ENCODE results near the gene PSMA7.

PSMA7 gene

DNA sequence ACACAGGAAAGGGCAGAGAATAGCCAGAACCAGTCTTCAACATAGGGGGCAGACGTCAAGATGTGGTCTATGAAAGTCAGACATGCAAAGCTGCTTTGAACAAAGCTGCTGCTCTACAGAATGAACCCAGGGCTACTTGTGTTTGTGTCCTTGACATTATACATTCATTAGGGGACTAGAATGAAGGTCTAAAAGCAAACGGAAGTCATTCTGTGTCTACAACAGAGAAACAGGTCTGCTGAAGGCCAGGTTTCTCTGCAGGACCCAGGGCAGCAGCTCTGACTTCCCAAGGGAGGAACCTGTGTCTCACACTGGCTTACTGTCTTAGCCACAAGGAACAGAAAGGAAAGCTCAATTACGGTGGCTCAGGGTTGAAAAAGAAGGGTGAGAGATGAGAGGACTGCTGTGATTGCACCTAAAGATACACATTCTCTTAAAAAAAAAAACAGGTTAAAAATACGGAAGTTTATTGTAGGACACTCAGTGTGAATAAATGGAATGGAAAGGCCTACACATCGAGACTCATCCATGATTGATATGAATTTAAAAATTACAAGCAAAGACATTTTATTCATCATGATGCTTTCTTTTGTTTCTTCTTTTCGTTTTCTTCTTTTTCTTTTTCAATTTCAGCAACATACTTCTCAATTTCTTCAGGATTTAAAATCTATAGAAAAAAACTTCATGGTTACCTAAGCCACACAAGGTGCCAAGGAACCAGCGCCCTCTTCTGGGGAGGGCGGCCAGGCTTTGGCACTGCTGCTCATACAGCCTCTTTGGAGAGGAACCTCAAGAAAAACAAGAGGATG is 6.7 kb downstream of the PSMA7 start:
- peak; percentile 37 to 82 (median 51) for DNase-seq

DNA sequence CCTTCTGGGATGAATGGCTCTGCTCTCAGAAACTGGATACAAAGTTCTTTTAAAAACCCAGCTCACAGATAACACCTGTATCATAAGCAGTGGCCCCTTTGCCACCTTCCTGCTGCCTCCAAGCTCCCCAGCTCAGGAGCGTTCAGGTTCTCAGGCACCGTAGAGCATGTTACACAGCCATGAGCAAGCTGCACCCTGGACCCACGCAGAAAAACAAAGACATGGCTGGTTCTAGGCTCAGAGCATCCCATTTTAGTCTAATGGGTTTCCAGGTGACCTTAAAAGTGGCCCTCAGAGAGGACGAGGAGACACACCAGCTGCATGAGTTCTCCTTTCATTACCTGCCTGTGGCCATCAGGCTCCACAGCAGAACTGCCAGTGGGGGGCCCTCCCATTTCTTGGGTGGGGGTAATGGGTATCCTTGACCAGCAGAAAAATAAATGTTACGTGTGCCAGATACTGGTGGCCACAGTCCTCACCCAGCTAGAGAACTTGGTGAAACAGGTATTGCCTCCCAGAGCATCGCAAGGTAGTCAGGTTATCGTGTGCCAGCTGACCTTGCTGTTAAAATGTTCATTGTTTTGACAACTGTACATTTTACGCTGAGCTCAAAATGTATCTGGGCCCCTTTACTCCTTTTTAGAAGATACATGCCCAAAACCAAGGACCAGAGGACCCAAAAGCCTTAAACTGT is 7.5 kb downstream of the PSMA7 start:
- DNase-seq, result no peak

DNA sequence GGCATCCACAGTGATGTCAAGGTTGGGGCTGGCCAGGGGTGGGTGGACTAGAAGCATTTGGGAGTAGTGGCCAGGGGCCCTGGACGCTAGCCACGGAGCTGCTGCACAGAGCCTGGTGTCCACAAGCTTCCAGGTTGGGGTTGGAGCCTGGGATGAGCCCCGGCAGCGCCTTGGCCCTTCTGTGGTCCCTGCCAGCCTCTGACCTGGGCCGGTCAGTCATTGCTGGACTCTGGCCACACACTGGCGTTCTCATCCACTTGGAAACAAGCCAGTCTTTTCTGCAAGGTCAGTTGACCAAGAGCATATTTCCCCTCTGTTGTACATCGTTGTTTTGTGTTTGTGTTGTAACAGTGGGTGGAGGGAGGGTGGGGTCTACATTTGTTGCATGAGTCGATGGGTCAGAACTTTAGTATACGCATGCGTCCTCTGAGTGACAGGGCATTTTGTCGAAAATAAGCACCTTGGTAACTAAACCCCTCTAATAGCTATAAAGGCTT is 8.4 kb downstream of the PSMA7 start:
- no peak for DNase-seq

DNA sequence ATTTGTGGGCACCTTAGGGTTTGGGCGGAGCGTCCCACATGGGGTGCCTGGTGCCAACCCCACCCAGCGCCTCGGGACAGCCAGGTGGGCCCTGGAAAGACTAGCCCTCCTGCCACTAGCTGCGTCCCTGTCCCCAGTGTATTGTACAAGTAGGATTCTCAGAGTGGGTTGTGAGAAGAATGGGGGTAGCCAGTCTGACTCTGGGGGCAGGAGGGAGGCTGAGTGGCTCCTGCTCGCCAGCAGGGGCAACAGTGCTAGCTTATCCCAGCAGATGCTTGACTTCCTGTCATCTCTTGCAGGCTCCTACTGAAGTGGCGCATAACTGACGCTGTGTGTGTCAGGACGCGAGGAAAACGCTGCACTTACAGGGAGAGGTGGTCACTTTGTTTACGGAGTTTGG is 9.3 kb downstream of the PSMA7 start:
- peak in 1 of 5 experiments; percentile 35 for DNase-seq

DNA sequence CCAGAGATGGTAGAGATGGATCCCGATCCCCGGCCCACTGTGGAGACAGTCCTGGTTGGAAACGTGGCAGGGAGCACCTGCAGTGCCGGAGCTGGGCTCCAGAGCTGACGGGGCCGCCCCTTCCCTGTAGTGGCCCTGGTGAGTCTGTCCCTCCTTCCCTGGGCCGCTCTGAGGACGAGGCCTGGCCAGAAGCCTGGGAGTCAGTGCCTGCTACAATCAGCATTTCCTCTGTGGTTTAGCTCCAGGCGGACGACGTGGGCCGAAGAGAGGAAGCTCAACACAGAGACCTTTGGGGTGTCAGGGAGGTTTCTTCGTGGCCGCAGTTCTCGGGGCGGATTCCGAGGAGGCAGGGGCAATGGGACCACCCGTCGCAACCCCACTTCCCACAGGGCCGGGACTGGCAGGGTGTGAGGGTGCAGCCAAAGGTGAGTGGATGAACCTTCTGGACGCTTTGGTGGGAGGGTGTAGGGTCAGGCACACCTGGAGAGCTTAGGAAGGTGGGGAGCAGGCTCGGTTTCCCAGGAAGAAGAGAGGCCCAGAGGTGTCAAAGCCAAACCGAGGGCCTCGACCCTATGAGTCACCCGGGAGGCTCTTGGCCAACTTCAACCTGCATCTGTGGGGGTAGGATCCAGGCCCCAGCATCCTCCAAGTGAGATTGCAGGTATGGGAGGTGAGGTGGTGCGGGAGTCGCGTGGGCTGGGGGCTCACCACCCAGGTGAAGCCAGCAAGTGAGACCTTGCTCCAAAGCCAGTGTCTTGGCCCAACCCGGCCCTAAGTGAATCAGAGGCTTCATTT is 9.9 kb downstream of the PSMA7 start:
- no peak for DNase-seq

DNA sequence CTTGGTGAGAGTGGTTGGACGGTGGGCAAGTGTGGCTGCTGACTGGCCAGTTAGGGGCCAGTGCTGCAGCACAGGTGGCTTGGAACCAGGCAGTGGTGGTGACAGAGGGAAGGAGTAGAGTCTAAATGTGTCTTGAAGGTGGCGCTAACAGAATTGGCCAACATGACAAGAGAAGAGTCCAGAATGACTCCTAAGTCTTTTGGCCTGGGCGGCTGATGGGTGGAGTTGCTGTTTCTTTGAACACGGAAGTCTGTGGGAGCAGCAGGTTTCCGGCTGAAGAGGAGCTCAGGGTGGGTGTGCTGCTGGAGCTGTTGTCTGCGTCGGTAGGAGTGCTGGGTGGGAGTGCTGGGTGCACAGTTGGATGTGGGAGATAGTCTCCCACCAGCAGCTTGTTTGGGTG is 10.8 kb downstream of the PSMA7 start:
- DNase-seq, result peak in 1 of 5 experiments; percentile 33

DNA sequence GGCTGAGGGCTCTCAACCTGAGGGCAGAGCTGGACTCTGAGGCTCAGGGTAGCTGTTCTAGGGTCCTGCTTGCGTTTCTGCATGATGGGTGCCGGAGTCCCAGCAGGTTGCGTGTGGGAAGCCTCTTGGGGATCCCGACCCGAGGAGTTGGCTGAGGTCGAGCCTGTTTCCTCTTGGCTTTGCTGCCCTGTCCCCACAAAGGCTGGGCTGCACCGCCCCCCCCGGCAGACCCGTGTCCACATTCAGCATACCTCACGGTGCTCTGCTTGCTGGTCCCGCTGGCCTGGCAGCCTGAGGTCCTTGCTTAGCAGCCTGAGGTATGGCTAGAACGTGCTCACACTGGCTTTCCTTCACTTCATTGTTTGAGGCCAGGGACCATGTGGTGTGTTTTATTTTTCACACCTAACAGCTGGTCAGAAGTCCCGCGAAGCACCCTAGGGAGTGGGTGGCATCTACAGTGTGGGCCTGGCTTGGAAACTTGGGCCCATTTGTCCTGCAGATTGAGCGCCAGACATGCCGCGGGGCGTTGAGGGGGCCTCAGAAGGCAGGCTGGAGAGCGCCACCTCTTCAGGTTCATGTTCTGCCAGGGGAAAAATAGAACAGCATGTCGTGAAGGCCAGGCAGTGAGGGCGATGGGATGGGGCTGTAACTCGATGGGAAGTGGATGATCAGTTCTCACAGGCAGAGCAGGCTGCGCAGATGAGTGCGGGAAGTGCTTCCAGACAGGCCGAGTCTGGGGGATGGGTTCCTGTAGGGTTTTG is 11.5 kb downstream of the PSMA7 start:
- no peak for DNase-seq

DNA sequence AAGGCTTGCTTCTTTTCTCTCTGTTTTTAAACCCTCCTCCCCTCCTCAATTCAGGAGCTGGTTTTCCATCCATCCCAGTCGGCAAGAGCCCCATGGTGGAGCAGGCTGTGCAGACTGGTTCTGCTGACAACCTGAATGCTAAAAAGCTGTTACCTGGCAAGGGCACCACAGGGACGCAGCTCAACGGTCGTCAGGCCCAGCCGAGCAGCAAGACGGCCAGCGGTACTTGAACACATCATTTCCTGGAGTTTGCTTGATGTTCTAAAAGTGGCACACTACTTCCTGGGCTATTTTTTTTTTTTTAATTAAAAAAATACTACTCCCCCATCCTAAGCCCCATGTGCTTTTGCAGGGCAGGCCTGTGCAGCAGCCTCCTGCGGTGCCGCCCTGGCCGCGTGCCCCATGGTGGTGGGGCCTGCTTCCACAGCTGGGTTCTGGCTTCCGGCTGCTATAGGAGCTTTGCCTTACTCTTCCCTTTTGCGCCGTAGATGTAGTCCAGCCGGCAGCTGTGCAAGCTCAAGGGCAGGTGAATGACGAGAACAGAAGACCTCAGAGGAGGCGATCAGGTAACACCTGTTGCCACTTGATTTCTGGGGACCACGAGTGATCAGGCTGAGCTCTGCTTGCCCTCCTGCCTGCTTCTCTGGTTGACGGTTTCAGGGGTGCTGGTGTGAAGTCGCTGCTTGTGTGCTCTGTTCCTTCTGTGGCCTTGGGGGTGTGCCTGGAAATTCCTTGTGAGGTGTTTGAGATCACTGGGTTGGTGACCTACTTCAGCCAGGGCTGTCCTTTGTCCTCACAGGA is 13.3 kb downstream of the PSMA7 start:
- no peak for DNase-seq

DNA sequence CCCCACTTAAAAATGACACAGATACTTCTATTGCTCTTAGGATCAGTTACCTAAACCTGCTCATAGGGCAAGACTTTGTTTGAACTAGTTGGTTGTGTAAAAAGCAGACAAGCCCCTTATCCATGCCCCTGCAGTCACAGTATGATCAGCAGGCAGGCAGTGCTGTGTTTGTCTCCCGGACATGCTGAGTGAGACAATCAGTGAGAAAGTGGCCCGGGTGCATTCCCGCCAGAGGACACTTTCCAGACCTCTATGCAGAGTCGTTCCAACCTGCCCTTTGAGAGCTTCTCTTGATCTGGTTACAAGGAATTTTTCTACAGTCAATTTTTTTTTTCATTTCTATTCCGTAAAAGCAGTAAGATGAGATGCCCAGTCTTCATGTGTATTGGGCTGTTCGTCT is 14.7 kb downstream of the PSMA7 start:
- DNase-seq, result no peak

DNA sequence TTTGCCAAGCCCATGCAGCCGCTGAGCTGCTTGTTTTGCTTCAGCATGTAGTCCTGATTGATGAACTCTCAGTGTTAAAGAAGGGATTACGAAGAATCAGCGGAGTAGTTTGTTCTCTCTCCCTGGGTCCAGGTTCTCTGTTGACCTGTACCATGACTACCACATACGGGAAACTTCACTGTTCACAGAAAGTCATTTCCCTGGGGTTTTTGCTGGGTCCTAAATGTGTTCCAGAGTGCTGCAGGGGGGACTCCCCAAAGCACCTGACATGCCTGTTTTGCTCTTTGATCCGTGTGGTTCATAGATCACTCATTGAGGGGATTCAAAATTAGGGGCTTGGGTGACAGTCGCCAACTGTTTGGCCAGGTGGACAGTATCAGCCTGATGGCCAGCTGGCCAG is 15.4 kb downstream of the PSMA7 start:
- no peak for DNase-seq

DNA sequence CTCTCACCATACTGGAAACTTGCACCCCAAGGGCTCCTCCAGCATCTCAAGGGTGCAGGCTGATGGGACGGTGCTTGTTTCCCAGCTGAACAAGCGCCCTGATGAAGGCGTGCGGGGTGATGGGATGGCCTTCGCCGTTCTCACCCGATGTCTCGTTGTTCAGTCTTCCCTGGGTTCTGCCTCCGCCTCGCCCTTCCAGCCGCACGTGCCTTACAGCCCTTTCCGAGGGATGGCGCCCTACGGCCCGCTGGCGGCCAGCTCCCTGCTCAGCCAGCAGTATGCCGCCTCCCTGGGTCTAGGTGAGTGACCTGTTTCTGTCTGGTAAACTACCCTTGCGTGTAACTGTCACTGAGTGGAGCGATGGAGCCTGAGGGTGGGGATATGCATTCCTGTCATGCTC is 17.1 kb downstream of the PSMA7 start:
- no peak for DNase-seq

DNA sequence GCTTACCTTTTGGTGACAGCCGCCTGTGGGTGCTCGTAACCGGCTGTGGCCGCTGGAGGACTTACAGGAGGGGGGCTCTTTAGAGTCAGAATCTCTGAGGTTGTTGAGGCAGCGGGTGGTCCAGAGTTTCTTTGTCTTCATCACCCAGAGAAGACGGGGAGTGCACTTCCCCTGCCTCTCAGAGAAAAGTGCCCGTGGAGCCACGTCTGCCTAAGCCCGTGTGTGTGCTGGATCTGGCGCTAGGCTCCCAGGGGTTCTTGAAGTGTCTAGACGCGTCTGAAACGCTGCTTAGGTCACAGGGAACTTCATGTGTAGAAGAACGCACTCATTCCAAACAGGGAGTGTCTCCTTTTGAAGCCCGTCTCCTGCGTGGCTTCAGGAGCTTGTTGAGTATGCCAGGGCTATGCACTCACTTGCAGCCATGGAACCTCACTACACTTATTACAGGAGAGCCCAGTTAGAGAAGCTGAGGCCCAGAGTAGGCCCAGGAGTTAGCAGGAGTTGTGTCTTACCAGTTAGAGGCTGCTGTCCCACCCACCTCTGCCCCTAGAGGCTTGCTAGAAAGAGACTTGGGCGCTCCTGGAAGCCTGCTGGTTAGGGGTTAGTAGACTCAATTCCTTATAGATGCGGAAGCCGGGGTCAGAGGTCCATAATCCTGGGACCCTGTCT is 19.6 kb downstream of the PSMA7 start:
- no peak for DNase-seq

DNA sequence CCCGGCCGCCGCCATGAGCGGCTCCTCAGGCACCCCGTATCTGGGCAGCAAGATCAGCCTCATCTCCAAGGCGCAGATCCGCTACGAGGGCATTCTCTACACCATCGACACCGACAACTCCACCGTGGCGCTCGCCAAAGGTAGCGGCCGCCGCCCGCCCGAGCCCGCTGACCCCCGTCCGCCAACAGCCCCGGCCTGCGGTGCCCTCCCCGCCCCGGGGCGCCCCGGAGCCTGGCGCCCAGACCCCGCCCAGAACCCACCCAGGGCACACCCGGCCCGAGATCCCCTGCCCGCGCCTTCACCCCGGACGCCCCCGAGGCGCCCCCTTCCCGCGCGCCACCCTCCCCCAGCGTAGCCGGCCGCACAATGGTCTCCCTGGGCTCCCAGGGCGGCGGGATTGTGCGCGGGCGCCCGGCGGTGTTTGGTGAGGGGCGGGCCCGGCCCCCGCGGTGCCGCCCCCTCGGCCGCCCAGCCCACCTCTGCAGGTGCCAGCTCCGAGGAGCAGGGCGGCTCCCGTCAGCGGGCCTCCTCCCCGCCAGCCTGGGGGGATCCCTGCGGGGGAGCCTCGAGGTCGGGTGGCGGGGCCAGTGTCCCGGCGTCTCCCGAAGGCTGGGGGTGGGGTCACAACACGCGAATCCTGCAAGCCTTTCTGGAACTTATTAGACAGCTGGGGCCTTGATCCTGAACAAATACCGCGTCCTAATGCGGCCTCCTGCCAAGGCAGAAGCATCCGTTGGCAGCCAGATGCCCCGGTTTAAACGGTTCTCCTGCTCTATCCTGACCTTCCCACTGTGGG is 20.3 kb downstream of the PSMA7 start:
- peak in 4 of 5 experiments; percentile 19 to 45 (median 38) for DNase-seq

DNA sequence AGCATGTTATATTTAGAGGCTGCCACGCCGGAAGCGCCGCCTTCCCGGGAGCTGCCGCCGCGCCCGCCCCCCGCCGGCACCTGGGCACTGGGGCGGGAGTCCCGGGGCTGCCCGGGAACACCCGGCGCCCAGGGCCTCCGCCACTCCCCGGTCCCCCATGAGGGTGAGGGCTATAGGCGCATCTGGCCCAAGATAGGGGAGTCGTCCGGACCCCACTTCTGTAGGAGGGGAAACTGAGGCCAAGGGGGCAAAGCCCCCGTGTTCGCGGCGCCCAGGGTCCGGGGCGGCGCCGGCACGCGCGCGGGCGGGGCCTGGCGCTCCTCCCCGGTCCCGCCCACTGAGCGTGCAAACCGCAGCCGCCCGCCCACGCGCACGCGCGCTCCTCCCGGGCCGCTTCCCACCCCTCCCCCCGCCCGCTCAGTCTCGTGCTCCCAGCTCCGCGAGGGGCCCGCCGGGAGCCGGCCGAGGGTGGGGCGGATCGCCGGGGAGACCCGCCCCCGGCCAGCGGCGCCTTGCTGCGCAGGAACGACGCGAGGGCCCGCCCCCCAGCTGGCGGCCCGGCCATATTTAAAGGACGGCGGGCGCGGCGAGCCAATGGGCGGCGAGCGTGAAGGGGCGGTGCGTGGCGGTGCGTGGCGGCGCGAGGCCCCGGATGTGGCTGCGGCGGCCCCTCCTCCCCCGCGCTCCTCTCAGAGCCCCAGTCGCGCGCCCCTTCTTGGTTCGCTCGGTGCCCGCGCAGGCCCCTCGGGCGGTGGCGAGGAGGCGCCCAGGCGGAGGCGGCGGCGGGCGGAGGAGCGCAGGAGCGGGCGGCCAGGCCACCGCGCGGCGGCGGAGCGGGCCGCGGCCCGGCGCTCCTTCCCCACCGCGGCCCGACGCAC is 21.2 kb downstream of the PSMA7 start, which contains the start of gene LSM14B:
Gene LSM14B (plus strand): TSS at position 700 of the 878 bp plus-strand sequence. CDS start 192 bp downstream, outside the sequence.
- peak; percentile 93 to 98 (median 94) for DNase-seq

DNA sequence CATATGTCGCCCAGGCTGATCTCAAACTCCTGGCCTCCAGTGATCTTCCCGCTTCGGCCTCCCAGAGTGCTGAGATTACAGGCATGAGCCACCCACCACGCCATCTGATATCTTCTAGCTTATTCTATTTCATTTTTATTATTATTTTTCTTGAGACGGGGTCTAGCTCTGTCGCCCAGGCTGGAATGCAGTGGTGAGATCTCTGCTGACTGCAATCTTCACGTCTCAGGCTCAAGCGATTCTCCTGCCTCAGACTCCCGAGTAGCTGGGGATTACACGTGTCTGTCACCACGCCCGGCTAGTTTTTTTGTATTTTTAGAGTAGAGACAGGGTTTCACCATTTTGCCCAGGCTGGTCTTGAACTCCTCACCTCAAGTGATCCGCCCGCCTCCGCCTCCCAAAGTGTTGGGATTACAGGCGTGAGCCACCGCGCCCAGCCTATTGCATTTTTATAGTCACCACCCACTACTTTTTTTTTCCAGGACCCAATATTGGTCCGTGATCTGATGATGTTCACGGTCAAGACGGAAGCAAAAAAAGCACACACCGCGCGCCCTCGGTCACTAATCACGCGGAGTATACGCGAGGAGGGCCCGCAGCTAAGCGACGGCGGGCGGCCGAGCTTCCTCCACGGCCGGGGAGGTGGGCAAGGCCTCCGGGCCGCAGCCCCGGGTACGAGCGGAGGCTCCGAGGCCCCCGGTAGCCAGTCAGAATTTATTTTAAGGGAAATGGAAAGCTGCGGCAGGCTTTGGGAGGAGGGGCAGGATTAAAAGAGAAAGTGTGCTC is 22.0 kb downstream of the PSMA7 start:
- DNase-seq, result peak in 1 of 5 experiments; percentile 34

DNA sequence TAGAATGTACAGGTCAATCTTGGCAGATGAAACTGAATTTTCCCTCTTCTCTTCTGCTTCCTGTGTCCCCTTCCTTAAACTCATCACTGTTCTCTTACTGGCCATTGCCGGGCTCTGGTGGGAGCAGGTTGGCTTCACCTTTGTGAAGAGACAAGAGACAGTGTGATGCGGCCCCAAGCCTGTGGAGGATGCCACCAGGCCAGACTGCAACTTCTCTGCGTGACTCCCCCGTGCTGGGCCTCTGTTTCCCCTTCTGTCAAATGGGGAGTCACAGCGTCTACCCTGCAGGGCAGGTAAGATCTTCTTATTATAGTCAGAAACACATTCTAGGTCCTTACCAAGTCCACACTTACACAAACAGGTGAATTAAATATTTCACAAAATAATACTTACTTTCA is 22.8 kb downstream of the PSMA7 start:
- DNase-seq, result no peak

DNA sequence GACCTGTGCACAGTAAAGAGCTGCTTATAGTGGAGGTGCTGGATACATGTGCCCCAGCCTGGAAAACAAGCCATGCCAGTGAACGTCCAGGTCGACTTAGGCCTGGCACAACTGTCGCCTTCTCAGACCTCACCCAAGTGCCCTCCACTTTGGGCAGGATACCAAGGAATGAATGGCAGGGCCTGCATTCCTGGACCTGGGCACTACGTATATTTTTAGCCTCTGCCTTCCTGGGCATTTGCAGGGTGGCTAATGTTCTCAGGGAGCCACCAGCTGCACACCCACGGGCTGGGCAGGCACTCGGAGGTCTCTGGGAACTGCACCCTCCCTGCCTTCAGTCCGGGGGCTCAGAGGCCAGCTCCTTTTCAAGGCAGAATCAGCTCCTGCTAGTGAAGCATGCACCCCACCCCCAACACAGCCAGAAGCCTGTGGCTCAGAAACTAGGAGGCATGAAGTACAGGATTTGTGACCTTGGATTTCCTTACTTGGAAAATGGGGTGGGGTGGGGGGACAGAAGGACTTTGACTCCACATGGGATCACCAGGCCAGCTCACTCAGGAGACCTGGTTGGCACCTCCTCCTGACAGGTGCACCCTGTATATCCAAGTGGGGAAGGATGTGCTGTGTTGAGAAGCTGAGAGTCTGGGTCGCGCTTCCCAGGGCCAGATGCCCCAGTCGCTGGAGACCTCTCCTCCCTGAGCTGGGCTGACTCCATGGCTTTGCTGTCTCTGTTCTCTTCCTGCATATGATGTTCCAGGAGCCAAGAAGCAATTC is 23.4 kb downstream of the PSMA7 start:
- DNase-seq, result no peak

Measured in T-helper 2 cell (primary cell).